ENCODE data around the gene TSPEAR. TPM values are rescaled to one million over a fixed set of nuclear protein-coding genes. Genes with fewer than 3 reads are reported as not detected.

Gene TSPEAR
- total and polyA plus RNA-seq, 2 donors (not counting 1 experiment from before 2014, with no cell fraction given): not detected

GRCh38 chr21:44569861-44570517 lies 141.4 kb downstream of the TSPEAR start:
- Histone ChIP-seq H3K9me3 (ENCODE audit: control insufficient read depth, insufficient read depth, low read depth, low read length) (no peaks in the 10 kb centered on the region), H3K36me3 (ENCODE audit: control insufficient read depth, insufficient read depth, low read length) (no peaks in the 10 kb centered on the region), H3K27me3 (ENCODE audit: control insufficient read depth, insufficient read depth, low read length) (no peaks in the 10 kb centered on the region), H2AFZ (ENCODE audit: low read length) (no peak overlapping the region), H3K9ac (ENCODE audit: insufficient read depth, low read length) (no peak overlapping the region), H3K4me1 (ENCODE audit: control insufficient read depth, extremely low read depth, insufficient read depth, low read length) (no peaks in the 10 kb centered on the region), H3K4me2 (ENCODE audit: extremely low read depth, insufficient read depth, low read length) (no peak overlapping the region), H3K4me3 (replicated peaks in 1 of 4; ENCODE audit: control extremely low read depth in 1 of 4, insufficient read depth in 1 of 4, low read depth in 3 of 4, low read length in 4 of 4) (no peak overlapping the region), H3K79me2 (ENCODE audit: control insufficient read depth, insufficient read depth, low read length) (no peaks in the 10 kb centered on the region), H3K27ac (ENCODE audit: insufficient read depth, low read length) (no peak overlapping the region), H4K20me1 (ENCODE audit: control insufficient read depth, extremely low read depth, insufficient read depth, low read length) (no peaks in the 10 kb centered on the region)
- no peak for DNase-seq (ENCODE audit: low read depth in 2 of 2)
- TF ChIP-seq CTCF (conservative IDR thresholded peaks at IDR 0.05 in 1 of 2, IDR thresholded peaks at IDR 0.05 in 1 of 2; ENCODE audit: low read depth in 1 of 2, low read length in 2 of 2) (no peak), EZH2 (IDR thresholded peaks at IDR 0.05; ENCODE audit: low read length, missing control alignments) (no peak)

- DNase-seq (ENCODE audit: low read depth in 2 of 2): no peak
- H3K27me3 ChIP-seq (ENCODE audit: control insufficient read depth, insufficient read depth, low read length): no peaks in the 10 kb centered on the region
- H3K4me2 ChIP-seq (ENCODE audit: extremely low read depth, insufficient read depth, low read length): no peak overlapping the region
- H3K27ac ChIP-seq (ENCODE audit: insufficient read depth, low read length): no peak overlapping the region
- H3K4me3 ChIP-seq (replicated peaks in 1 of 4; ENCODE audit: control extremely low read depth in 1 of 4, insufficient read depth in 1 of 4, low read depth in 3 of 4, low read length in 4 of 4): no peak overlapping the region
- H3K9ac ChIP-seq (ENCODE audit: insufficient read depth, low read length): no peak overlapping the region
- no peak overlapping the region for H2AFZ ChIP-seq (ENCODE audit: low read length)
- H4K20me1 ChIP-seq (ENCODE audit: control insufficient read depth, extremely low read depth, insufficient read depth, low read length): no peaks in the 10 kb centered on the region
- H3K36me3 ChIP-seq (ENCODE audit: control insufficient read depth, insufficient read depth, low read length): no peaks in the 10 kb centered on the region
- no peaks in the 10 kb centered on the region for H3K4me1 ChIP-seq (ENCODE audit: control insufficient read depth, extremely low read depth, insufficient read depth, low read length)
- H3K9me3 ChIP-seq (ENCODE audit: control insufficient read depth, insufficient read depth, low read depth, low read length): no peaks in the 10 kb centered on the region
- H3K79me2 ChIP-seq (ENCODE audit: control insufficient read depth, insufficient read depth, low read length): no peaks in the 10 kb centered on the region
- TF ChIP-seq CTCF (conservative IDR thresholded peaks at IDR 0.05 in 1 of 2, IDR thresholded peaks at IDR 0.05 in 1 of 2; ENCODE audit: low read depth in 1 of 2, low read length in 2 of 2) (no peak), EZH2 (IDR thresholded peaks at IDR 0.05; ENCODE audit: low read length, missing control alignments) (no peak)
Observed at GRCh38 chr21:44568667-44569556, 142.5 kb downstream of the TSPEAR start.

- H3K4me1 ChIP-seq (ENCODE audit: control insufficient read depth, extremely low read depth, insufficient read depth, low read length): no peaks in the 10 kb centered on the region
- no peak overlapping the region for H3K4me2 ChIP-seq (ENCODE audit: extremely low read depth, insufficient read depth, low read length)
- no peak for TF ChIP-seq EZH2 (IDR thresholded peaks at IDR 0.05; ENCODE audit: low read length, missing control alignments)
- TF ChIP-seq CTCF (conservative IDR thresholded peaks at IDR 0.05 in 1 of 2, IDR thresholded peaks at IDR 0.05 in 1 of 2; ENCODE audit: low read depth in 1 of 2, low read length in 2 of 2): no peak
- H3K4me3 ChIP-seq (replicated peaks in 1 of 4; ENCODE audit: control extremely low read depth in 1 of 4, insufficient read depth in 1 of 4, low read depth in 3 of 4, low read length in 4 of 4): no peak overlapping the region
- H3K36me3 ChIP-seq (ENCODE audit: control insufficient read depth, insufficient read depth, low read length): no peaks in the 10 kb centered on the region
- no peaks in the 10 kb centered on the region for H3K9me3 ChIP-seq (ENCODE audit: control insufficient read depth, insufficient read depth, low read depth, low read length)
- H3K79me2 ChIP-seq (ENCODE audit: control insufficient read depth, insufficient read depth, low read length): no peaks in the 10 kb centered on the region
- no peaks in the 10 kb centered on the region for H3K27me3 ChIP-seq (ENCODE audit: control insufficient read depth, insufficient read depth, low read length)
- no peaks in the 10 kb centered on the region for H4K20me1 ChIP-seq (ENCODE audit: control insufficient read depth, extremely low read depth, insufficient read depth, low read length)
- H3K27ac ChIP-seq (ENCODE audit: insufficient read depth, low read length): no peak overlapping the region
- no peak for DNase-seq (ENCODE audit: low read depth in 2 of 2)
- H2AFZ ChIP-seq (ENCODE audit: low read length): no peak overlapping the region
- H3K9ac ChIP-seq (ENCODE audit: insufficient read depth, low read length): no peak overlapping the region
Observed at GRCh38 chr21:44568261-44568660, 143.1 kb downstream of the TSPEAR start.

Data from fibroblast of lung (primary cell).